Measurements from ENCODE around the gene NR2F1-AS1. TPM values are rescaled to one million over a fixed set of nuclear protein-coding genes. Genes with fewer than 3 reads are reported as not detected.

Gene NR2F1-AS1
- polyA plus RNA-seq, 3 donors = not detected

GRCh38 chr5:93599399-93600120 is 18.5 kb upstream of the NR2F1-AS1 start:
- no peak overlapping the region for H3K4me3 ChIP-seq (replicated peaks in 1 of 3; ENCODE audit: low read depth in 2 of 3, low read length in 3 of 3)
- H3K27me3 ChIP-seq (ENCODE audit: control insufficient read depth in 2 of 2, insufficient read depth in 2 of 2, low read length in 2 of 2) = peaks cover 94 to 99% of the 10 kb centered on the region in 2 donors
- H3K9me3 ChIP-seq (replicated peaks in 1 of 2; ENCODE audit: control insufficient read depth in 1 of 2, insufficient read depth in 1 of 2, low read length in 2 of 2) = peaks cover 33 to 90% of the 10 kb centered on the region in 2 donors
- no peaks in the 10 kb centered on the region for H3K36me3 ChIP-seq (replicated peaks in 1 of 2; ENCODE audit: control insufficient read depth in 1 of 2, insufficient read depth in 2 of 2, low read length in 2 of 2)
- peaks cover 9 to 17% of the 10 kb centered on the region in 2 donors for H3K36me3 Mint-ChIP-seq
- peaks cover 23% of the 10 kb centered on the region for H3K4me1 Mint-ChIP-seq
- H3K27me3 Mint-ChIP-seq (ENCODE audit: low read depth in 3 of 3) = peaks cover 0 to 31% (median 19%) of the 10 kb centered on the region in 3 donors
- H3K9me3 Mint-ChIP-seq = peaks cover 2 to 45% (median 42%) of the 10 kb centered on the region in 7 donors
- no peak overlapping the region for H2AFZ ChIP-seq (ENCODE audit: insufficient read depth, low read depth, low read length, poor library complexity, severe bottlenecking)
- no peak overlapping the region for H3K27ac ChIP-seq (ENCODE audit: low read depth in 1 of 2, low read length in 2 of 2)
- intact Hi-C loops (cut with micrococcal nuclease) = no loop called here
- no peak overlapping the region for H3K27ac Mint-ChIP-seq
- 3% methylated on average over 7 of the region's 17 CpGs for WGBS (ENCODE audit: insufficient coverage)
- peaks cover 13 to 16% of the 10 kb centered on the region in 2 donors for H3K4me1 ChIP-seq (ENCODE audit: control insufficient read depth in 1 of 2, insufficient read depth in 2 of 2, low read length in 2 of 2)
- no peak overlapping the region for H3K4me2 ChIP-seq (replicated peaks; ENCODE audit: extremely low read depth, low read length, poor library complexity, severe bottlenecking)
- TF ChIP-seq CTCF (IDR thresholded peaks at IDR 0.05) = no peak
- H3K79me2 ChIP-seq (ENCODE audit: insufficient read depth, low read length) = no peaks in the 10 kb centered on the region
- no peak overlapping the region for H3K4me3 Mint-ChIP-seq
- H3K9ac ChIP-seq (ENCODE audit: insufficient read depth, low read length, poor library complexity, severe bottlenecking) = no peak overlapping the region
- H4K20me1 ChIP-seq (ENCODE audit: insufficient read depth, low read length) = no peaks in the 10 kb centered on the region
- DNase-seq = no peak

GRCh38 chr5:93599001-93599379 is 18.0 kb upstream of the NR2F1-AS1 start:
- Mint-ChIP-seq H3K4me1 (peaks cover 25% of the 10 kb centered on the region), H3K27ac (no peak overlapping the region), H3K4me3 (no peak overlapping the region), H3K9me3 (peaks cover 2 to 48% (median 42%) of the 10 kb centered on the region in 7 donors), H3K27me3 (ENCODE audit: low read depth in 3 of 3) (peaks cover 0 to 32% (median 13%) of the 10 kb centered on the region in 3 donors), H3K36me3 (peaks cover 9 to 17% of the 10 kb centered on the region in 2 donors)
- no peak for DNase-seq
- H3K9ac ChIP-seq (ENCODE audit: insufficient read depth, low read length, poor library complexity, severe bottlenecking) = no peak overlapping the region
- no peaks in the 10 kb centered on the region for H3K79me2 ChIP-seq (ENCODE audit: insufficient read depth, low read length)
- peaks cover 33 to 95% of the 10 kb centered on the region in 2 donors for H3K9me3 ChIP-seq (replicated peaks in 1 of 2; ENCODE audit: control insufficient read depth in 1 of 2, insufficient read depth in 1 of 2, low read length in 2 of 2)
- WGBS (ENCODE audit: insufficient coverage) = 0% methylated on average over 1 of the region's 5 CpGs
- H3K4me2 ChIP-seq (replicated peaks; ENCODE audit: extremely low read depth, low read length, poor library complexity, severe bottlenecking) = no peak overlapping the region
- H4K20me1 ChIP-seq (ENCODE audit: insufficient read depth, low read length) = no peaks in the 10 kb centered on the region
- no peak overlapping the region for H2AFZ ChIP-seq (ENCODE audit: insufficient read depth, low read depth, low read length, poor library complexity, severe bottlenecking)
- TF ChIP-seq CTCF (IDR thresholded peaks at IDR 0.05) = no peak
- H3K4me3 ChIP-seq (replicated peaks in 1 of 3; ENCODE audit: low read depth in 2 of 3, low read length in 3 of 3) = no peak overlapping the region
- H3K36me3 ChIP-seq (replicated peaks in 1 of 2; ENCODE audit: control insufficient read depth in 1 of 2, insufficient read depth in 2 of 2, low read length in 2 of 2) = no peaks in the 10 kb centered on the region
- H3K27me3 ChIP-seq (ENCODE audit: control insufficient read depth in 2 of 2, insufficient read depth in 2 of 2, low read length in 2 of 2) = peaks cover 93 to 100% of the 10 kb centered on the region in 2 donors
- peaks cover 13 to 16% of the 10 kb centered on the region in 2 donors for H3K4me1 ChIP-seq (ENCODE audit: control insufficient read depth in 1 of 2, insufficient read depth in 2 of 2, low read length in 2 of 2)
- intact Hi-C loops (cut with micrococcal nuclease) = no loop called here
- H3K27ac ChIP-seq (ENCODE audit: low read depth in 1 of 2, low read length in 2 of 2) = no peak overlapping the region
